HG03280 (cell line): ENCODE results near the gene CDH4.

ENCODE experiments used
- ATAC-seq: cut with Tn5 transposase; IDR thresholded peaks from one replicate; pipeline ENCODE4 v1.9.1; 2021; ENCODE audit warnings: mild to moderate bottlenecking, moderate library complexity; ENCODE audit not compliant: unreplicated experiment

The CDH4 gene

DNA sequence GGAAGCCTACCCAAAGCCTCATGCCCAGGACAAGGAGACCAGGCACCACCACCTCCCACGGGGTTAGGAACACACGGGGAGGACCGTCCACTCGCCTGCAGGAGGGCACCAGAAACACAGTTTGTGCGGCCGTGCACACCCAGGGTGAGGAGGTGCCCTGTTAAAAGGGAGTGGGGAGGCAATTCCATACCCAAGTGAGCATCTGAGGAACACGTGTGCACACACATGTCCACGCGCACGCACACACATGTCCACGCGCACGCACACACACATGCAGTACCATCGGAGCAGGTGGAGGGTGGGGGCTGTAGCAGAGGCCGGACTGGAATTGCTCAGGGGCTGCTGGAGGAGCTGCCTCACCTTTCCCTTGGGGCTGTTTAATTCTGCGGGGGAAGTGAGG is 554.3 kb downstream of the CDH4 start:
- ATAC-seq, result no peak

DNA sequence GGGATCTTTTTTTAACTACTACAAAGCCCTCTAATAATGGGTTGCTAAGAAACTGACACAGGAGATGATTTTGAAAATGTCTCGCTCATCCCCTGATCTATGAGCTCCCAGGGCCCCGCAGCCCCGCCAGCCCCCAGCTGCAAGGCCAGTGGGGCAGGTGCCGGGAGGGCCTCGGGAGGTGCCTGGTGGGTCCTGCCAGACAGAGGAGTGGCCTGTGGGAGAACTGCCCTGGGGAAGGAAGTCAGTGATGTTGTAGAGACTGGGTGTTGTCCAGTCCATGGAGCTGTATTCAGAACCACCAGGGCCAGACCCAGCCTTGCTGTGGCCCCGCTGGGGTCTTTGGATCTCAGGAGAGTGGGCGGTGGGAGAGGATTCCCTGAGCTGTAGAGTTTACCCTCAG is 554.9 kb downstream of the CDH4 start:
- ATAC-seq, result no peak

DNA sequence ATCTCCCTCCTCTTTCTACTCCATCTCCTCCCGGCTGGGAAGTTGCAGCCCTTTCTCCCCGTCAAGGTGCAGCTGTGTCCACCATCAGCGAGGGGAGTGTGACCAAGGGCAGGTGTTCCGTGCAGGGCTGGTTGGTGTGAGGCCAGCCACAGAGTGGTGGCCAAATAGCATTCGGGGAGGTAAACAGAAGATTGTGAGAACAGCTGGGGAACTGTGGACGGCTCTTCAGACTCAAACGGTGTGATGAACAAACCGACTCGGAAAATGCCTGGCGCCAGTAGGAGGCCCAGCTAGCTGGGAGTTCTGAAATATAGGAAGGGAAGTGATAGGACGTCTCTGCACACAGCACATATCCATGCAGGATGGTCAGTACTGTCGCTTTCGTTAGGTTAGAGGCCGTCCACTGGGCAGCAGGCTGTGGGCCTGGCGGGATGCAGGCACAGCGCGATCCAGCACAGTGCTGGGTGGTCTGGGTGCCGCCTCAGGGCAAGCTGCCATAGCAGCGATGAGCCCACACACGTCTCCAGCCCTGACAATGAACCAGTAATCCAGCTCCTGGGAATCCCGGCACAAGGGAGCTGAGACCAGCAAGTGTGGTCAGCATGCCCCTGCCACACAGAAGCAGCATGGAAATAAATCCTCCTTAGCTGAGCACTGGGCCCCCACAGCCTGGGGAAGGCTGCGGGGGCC is 555.6 kb downstream of the CDH4 start:
- ATAC-seq, result no peak

DNA sequence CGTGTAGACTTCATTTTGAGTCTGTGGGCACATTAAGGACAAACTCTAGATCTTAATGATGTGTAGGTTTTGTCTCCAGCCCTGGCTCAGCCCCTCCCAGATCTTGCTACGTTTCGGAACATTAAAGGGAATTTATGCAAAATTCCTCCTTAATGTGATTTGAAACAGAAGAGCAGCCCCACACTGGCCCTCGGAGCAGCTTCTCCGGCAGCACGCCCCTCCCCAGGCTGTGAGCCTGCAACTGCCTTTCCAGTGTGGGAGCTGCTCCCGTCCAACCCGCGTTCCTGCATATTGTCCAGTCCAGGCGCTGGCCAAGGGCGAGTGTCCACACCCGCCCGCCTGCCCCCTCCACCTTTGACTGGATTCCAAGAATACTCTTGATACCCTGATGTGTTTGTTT is 556.4 kb downstream of the CDH4 start:
- ATAC-seq, result no peak

DNA sequence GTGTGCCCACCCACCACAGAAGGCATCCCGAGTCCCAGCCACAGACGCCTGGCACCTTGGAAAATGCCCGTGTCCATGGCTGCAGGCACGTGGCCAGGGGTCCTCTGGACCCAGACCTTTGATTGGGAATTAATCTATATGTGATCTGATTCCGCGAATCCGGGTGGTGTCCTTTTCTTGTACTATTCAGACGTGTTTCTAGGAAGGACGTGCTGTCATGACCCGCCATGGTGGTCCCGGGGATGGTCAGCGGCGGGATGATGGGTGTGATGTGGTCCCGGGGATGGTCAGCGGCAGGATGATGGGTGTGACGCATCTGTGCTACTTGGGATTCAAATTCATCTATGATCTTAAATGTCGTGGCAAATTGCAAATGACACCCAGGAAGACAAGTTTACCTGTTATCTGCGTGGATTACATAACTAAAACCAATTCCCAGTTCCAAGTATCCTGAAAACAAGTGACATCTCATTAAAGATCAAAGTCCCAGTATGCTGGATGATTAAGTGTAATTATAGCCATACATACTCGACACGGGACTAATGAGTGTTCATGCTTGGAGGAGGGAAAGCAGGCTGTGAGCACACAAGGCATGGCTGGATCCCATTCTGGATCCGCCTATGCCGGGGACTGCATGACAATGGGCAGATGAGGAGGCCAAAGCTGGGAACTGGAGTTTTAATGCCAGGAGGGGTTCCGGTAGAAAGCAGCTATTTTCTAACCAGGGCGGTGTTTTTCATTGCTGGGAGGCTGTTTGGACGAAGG is 557.1 kb downstream of the CDH4 start:
- no peak for ATAC-seq

DNA sequence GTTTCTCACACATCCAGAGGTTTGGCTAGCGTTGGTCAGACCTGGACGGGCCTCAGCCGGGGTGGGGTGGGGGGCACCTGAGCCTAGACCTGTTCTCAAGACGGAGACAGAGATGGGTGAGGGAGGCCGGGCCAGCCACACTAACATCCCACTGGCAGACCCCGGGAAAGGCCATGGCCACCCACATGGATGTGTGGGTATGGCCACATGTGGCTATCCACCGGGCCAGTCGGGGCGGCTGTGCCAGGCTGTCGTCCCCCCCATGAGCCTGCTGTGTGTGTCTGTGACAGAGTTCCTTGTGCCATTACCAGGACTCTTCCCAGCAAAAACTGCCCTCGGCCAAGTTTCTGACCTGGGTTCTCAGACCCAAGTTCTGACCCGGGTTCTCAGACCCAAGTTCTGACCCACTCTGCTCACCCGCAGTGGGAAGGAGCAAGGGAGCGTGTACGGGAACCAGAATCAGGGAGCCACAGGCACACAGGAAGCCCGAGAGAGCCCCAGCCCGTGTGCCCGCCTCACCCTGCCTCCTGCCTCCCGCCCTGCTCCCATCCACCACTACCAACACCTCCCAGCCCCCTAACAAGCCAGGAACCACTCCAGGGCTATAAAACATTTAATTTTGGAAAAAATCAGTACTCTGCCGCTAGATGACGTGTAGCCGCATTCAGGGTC is 558.1 kb downstream of the CDH4 start:
- no peak for ATAC-seq

DNA sequence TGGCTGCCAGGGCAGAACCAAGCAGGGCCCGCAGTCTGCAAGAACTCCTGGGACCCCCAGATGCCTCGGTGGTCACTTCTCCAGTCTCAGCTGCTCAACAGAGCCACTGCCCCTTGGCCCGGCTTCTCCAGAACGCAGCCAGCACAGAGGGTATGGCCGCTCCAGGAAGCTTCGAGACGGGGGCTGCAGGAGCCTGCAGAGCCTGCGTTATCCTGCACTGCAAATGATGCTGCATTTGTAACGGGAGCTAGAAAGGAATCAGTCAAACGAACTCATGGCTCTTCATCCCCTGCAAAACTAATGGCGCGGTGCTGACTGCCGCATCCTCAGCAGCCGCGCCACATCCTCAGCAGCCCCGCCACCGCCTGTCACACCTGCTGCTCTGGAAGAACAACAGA is 558.7 kb downstream of the CDH4 start:
- no peak for ATAC-seq

DNA sequence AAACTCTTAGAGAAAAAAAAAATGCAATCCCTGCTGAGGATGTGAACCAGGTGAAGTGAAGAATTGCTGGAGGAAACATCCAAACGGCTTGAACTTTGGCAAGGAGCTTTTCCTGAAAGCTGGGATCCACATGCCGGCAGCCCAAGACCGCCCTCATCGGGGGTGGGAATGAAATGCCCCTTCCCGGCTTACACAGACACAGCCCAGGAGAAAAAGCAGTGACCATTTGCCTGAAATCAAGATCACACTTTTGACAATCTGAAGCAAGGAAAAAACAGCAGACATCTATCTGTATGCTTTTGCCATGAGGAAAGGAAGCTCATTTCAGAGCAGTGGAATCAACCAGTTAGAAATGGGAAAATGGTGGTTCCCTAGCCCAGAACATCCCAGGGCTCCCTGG is 559.1 kb downstream of the CDH4 start:
- no peak for ATAC-seq

DNA sequence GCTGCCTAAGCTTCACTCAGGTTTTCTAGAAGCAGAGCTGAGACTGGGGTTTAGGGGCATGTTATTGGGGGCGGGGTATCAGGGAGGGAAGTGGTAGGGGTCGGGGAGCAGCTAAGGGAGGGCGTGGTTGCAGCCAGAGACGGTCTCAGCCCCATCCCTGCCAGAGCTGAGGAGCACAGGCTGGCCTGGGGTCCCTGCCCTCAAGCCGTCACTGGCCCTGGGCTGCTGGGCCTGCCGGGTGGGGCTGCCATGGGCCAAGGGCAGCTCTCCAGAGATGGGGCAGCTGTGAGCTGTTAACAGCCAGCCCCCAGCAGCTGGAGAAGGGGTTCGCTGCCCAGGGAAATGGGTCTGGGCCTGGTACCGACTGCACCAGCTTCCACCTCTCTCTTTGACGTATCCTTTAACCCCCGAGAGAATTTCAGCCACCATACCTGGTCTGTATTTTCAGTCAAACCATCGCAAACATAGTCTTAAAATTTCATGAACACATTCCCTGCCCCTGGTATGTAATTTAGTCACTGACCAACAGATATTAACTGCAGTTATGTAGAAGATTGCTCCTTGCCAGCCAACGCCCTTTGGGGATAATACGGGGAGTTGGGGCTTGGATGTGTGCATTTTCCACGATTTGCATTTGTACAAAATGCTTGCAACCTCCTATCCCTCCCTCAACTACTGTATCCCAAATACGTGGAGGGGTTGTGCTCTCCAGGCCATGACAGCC is 560.2 kb downstream of the CDH4 start:
- ATAC-seq, result no peak

DNA sequence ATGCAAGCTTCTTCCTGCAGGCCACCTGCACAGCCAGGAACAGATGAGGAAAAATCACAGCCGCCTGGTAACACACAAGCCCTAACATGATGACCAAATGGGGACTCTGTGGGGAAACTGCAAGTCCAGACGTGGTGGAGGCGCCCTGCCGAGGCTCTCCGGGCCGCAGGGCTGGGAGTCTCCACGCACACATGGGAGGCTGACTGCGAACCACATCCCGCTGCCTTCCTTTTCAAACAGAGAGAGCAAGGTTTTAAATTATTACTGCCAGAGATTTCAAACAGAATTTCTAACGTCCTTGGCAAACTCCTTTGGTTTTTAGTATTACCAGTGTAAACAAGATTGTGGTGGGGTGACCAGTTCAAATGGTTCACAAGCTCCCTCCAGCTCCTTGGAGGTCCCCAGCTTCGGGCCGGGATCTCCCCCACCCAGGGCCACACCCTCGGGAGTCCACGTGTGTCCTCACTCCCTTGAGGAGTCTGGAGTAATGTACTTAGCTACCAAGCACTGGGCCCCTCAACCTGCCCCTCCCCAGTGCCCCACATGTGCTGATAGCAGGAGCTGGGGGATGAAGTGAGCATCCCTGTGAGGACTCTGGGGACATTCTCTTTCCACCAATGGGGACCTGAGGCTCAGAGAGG is 560.9 kb downstream of the CDH4 start:
- ATAC-seq, result no peak

DNA sequence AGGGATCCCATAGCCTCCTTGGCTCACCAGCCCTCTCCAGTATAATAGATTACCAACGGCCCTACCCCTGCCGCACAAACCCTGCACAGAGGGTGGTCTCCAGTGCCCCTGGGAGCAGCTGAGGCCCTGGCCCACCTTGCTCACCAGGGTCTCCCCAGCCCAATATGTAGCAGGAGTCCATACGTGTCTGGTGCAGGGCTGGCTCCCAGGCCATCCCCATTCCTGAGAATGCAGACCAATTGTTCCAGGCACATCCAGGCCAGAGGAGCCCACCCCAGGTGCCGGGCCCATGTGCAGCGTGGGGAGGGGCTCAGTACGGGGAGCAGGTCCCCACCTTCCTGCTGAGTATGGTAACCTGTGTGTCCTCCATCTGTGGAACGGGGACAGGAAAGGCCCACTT is 561.7 kb downstream of the CDH4 start:
- ATAC-seq, result no peak

DNA sequence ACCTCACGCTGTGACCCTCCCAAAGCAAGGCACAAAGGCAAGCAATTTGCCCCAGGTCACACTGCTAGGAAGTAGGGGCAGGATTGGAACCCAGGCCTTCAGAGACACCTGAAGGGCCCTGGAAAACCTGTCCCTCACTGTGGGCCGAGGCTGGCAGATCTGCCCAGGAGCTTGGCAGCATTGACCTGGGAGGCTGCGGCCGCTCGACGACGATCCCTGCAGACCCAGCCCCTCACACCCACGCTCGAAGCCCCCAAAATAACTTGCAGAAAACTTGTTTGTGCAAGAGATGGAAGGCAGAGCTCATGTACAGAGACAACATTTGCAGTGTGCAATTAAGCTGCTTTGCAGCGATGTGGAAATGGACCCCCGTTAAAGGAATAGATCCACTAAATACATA is 562.2 kb downstream of the CDH4 start:
- no peak for ATAC-seq

DNA sequence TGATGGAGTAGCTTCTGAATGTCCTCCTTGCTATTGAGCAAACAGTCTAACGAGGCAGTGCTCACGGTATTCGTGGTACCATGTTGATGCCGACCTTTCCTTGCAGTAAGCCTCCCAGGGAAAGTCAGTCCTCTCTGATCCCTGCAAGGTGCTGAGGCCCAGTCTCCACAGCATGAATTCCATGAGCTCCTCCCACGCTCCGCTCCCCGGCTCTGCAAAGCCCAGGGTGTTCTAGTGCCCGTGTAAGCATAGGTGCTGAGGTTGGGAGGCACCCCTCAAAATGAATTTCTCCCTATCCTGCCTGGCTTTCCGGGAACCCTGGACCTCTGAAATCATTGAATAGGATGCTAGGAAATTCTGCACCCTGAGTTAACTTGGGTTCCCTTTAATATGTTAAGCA is 562.7 kb downstream of the CDH4 start:
- ATAC-seq, result no peak

DNA sequence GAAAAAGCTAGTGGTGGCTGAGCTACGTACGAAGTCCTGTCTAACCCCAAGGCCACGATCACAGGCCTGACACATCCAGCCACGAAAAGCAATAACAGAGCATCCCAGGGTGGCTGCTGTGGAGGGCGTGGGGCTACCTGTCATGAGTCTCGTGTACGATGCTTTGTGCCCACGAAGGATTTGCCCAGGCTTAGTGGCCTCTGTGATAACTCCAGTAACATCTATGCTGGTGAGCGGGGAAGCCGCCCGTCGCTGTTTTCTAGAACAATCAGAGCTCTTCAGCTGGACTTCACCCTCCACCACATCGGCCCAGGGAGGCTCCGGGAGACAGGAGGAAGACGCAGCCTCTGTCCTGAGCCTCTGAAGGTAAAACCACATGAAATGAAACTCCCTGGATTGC is 563.1 kb downstream of the CDH4 start:
- no peak for ATAC-seq

DNA sequence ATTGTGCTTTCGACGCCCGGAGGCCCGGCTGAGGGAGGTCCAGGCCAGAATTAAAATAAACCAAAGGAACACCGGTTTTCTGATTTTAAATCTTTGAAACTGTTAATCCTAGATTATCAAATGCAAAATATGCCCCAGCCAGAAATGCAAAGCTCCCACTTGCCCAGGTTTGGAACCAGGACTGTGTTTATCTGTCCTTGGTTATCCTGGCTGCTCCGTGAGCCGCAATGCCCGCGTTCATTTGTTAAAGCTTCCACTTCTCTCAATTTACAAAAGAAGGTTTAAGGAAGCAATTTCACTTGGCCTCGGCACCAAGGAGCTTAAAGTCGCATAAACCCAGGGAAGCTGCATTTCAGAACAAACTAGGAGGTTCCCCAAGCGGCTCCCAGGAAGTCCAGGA is 563.6 kb downstream of the CDH4 start:
- no peak for ATAC-seq

DNA sequence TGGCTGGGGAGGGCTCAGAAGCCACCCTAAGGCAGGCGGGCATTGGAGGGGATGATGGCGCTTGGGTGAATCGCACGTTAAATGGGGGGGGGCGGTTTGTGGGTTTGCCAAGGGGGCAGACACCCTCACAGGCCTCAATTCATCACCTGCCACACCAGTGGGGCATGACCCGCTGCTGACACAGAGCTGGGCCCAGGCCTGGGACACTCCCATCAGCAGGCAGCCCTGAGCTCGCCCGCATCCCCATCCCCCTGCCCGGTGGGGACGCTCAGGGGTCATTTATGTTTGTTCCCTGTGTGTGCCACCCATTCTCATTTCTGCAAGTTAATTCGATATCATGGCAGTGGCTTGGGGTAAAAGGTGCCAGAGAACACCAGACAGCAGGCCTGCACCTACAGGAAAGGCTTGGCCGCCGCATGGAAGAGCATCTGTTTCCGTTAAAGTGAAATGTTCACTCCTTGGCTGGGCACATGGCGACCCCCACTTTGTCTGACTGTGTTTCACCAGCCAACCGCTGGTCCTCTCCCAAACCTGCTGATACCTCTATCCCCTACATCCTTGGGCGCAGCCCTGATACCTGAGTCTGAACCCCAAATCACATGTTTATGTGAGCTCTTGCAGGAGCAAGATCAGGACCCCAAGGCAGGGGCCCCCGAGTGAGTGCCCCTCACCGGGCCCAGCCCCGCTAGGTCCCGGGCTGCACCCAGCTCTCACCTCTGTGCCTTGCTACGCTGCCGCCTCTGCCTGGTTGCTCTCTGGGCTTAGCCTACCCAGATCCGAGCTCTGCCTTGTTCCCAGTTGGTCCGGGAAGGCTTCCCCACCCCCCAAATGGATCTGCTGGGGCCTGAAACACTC is 564.8 kb downstream of the CDH4 start:
- no peak for ATAC-seq

DNA sequence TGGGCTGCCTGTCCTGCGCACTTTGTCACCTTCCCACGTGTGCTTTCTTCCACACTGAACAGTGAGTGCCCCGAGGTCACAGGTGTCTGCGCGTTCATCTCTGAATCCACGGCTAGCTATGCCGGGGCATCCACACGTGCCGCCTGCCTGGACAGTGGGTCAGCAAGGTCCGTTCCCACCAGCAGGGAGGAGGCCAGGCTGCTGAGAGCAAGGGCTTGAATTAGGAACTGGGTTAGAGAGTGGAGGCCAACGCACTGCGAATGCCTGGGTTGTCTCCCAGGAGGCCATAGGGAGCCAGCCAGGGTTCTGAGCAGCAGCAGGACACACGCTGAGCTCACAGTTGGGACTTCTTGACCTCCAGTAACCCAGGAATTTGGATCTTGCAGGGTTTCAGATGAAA is 565.5 kb downstream of the CDH4 start:
- no peak for ATAC-seq

DNA sequence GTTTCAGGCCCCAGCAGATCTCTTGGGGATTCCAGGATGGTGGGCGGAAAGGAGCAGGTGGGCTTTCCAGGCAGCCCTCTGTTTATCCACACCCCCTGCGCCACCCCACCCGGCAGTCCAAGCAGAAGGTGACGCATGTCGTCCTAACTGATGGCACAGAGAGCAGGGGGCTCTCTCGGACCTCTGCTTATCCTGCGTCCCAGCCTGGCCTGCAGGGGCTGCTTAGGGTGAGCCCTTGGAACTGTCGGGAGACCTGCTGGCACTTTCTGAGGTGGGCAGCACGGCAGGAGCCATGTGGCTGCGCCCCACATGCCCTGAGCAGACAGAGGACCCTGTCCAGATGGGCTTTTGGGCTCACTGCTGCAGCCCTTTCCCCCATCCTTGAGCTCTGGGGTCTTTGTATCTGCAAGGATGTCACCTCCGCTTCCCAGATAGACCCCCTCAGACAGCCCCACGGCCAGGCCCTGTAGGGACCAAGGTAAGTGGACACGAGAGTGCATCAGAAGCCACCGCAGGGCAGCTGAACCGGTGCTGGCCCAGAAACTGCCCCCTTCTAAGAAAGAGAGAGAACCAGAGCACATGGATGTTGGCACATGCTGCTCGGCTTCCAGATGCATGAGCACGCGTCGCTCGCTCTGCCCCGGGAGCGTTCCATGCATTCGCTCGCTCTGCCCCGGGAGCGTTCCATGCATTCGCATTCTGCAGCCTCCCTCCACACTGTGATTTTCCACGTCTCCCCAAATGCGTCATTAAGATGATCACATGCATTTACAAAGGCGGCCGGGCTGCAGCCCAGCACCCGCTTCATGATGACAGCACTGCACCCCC is 566.9 kb downstream of the CDH4 start:
- no peak for ATAC-seq

DNA sequence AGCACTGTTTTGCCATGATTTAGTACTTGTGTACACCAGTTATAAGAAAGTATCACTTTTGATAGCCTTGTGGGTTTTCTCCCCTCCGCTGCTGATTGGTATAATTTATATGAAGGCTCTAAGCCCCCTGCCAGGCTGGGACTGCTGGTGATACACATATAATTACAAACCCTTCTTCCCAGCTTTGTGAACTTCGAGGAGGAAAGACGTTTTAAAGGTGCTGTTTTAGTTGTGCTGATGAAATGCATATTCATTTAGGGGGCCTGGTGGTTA is 567.4 kb downstream of the CDH4 start:
- no peak for ATAC-seq
